CD14-positive monocyte (primary cell): ENCODE results near the gene CABCOCO1. TPM values are rescaled to one million over a fixed set of nuclear protein-coding genes. Genes with fewer than 3 reads are reported as not detected.
A peak's percentile ranks its signal among the peaks of the same experiment; 100 is the strongest.

ENCODE experiments used
- DNase-seq, 3 donors: peaks; one replicate each; pipeline ENCODE4 v3.0.0-alpha.2; 2011 to 2022
- H2AFZ ChIP-seq: 2 replicates; pipeline ENCODE4 v1.6.0; 2012; ENCODE audit warnings: mild to moderate bottlenecking, low read depth, low read length, inconsistent platforms; ENCODE audit not compliant: insufficient read depth, poor library complexity, severe bottlenecking
- H3K27ac ChIP-seq, 2 donors: 1 replicate in 1 of 2; 2 replicates in 1 of 2; pipeline ENCODE4 v1.5.1; 2012 to 2013; ENCODE audit warnings: low read length in 2 of 2, control low read depth in 1 of 2, inconsistent platforms in 1 of 2, low read depth in 1 of 2, mild to moderate bottlenecking in 1 of 2
- H3K27me3 ChIP-seq, 2 donors: one replicate each; pipeline versions ENCODE4 v1.6.0 to v1.6.1; 2011 to 2013; ENCODE audit warnings: low read length in 2 of 2; ENCODE audit not compliant: control insufficient read depth in 2 of 2, insufficient read depth in 2 of 2
- H3K36me3 ChIP-seq, 2 donors: replicated peaks in 1 of 2; 1 replicate in 1 of 2; 2 replicates in 1 of 2; pipeline versions ENCODE4 v1.5.1 to v1.6.1; 2012 to 2013; ENCODE audit warnings: low read length in 2 of 2, control low read depth in 1 of 2, inconsistent platforms in 1 of 2, mild to moderate bottlenecking in 1 of 2; ENCODE audit not compliant: insufficient read depth in 2 of 2, control insufficient read depth in 1 of 2
- H3K4me1 ChIP-seq, 2 donors: 1 replicate in 1 of 2; 2 replicates in 1 of 2; pipeline versions ENCODE4 v1.5.1 to v1.6.1; 2012 to 2013; ENCODE audit warnings: low read length in 2 of 2, control low read depth in 1 of 2, inconsistent platforms in 1 of 2, mild to moderate bottlenecking in 1 of 2, moderate library complexity in 1 of 2; ENCODE audit not compliant: insufficient read depth in 2 of 2, control insufficient read depth in 1 of 2
- H3K4me2 ChIP-seq: replicated peaks from 2 replicates; pipeline ENCODE3; 2012; ENCODE audit warnings: low read length, moderate library complexity, mild to moderate bottlenecking; ENCODE audit not compliant: poor library complexity, severe bottlenecking; ENCODE audit errors: extremely low read depth
- H3K4me3 ChIP-seq, 3 experiments: fragments of 200-600 bp in 1 of 3; sonication (generic) in 1 of 3; replicated peaks in 1 of 3; 1 replicate in 2 of 3; 2 replicates in 1 of 3; pipeline ENCODE4 v1.5.1; 2011 to 2013; ENCODE audit warnings: low read length in 3 of 3, mild to moderate bottlenecking in 3 of 3, control low read depth in 2 of 3, low read depth in 2 of 3, inconsistent platforms in 1 of 3, moderate library complexity in 1 of 3
- H3K79me2 ChIP-seq: 2 replicates; pipeline ENCODE4 v1.6.0; 2012; ENCODE audit warnings: mild to moderate bottlenecking, control low read depth, inconsistent platforms, low read length, moderate library complexity; ENCODE audit not compliant: insufficient read depth
- H3K9ac ChIP-seq: 2 replicates; pipeline ENCODE4 v1.6.0; 2017; ENCODE audit warnings: low read length, mild to moderate bottlenecking; ENCODE audit not compliant: insufficient read depth, poor library complexity, severe bottlenecking
- H3K9me3 ChIP-seq, 2 donors: replicated peaks in 1 of 2; 1 replicate in 1 of 2; 2 replicates in 1 of 2; pipeline versions ENCODE4 v1.5.1 to v1.6.1; 2012 to 2013; ENCODE audit warnings: low read length in 2 of 2, control low read depth in 1 of 2; ENCODE audit not compliant: control insufficient read depth in 1 of 2, insufficient read depth in 1 of 2
- H4K20me1 ChIP-seq: 2 replicates; pipeline ENCODE4 v1.6.0; 2012; ENCODE audit warnings: mild to moderate bottlenecking, low read length, control low read depth, moderate library complexity; ENCODE audit not compliant: insufficient read depth
- H3K27ac Mint-ChIP-seq, 7 donors: one replicate each; pipeline ENCODE4 v1.8.0; 2020; ENCODE audit warnings: mild to moderate bottlenecking in 7 of 7, mixed read lengths in 7 of 7, moderate library complexity in 6 of 7, inconsistent platforms in 2 of 7
- H3K27me3 Mint-ChIP-seq, 3 donors: one replicate each; pipeline ENCODE4 v1.8.0; 2021 to 2022; ENCODE audit warnings: low read depth in 3 of 3, mild to moderate bottlenecking in 3 of 3, mixed read lengths in 3 of 3, moderate library complexity in 3 of 3, inconsistent platforms in 1 of 3
- H3K36me3 Mint-ChIP-seq, 2 donors: one replicate each; pipeline ENCODE4 v1.8.0; 2020; ENCODE audit warnings: mixed read lengths in 2 of 2, inconsistent platforms in 1 of 2, mild to moderate bottlenecking in 1 of 2
- H3K4me1 Mint-ChIP-seq: one replicate; pipeline ENCODE4 v1.8.0; 2020; ENCODE audit warnings: mild to moderate bottlenecking, mixed read lengths
- H3K4me3 Mint-ChIP-seq, 2 donors: one replicate each; pipeline ENCODE4 v1.8.0; 2020; ENCODE audit warnings: mild to moderate bottlenecking in 2 of 2, mixed read lengths in 2 of 2, moderate library complexity in 1 of 2
- H3K9me3 Mint-ChIP-seq, 7 donors: one replicate each; pipeline ENCODE4 v1.8.0; 2020 to 2022; ENCODE audit warnings: mixed read lengths in 7 of 7, mild to moderate bottlenecking in 6 of 7, moderate library complexity in 6 of 7, inconsistent platforms in 2 of 7
- CTCF ChIP-seq: fragments of 200-600 bp; IDR thresholded peaks from one replicate; pipeline ENCODE4 v1.8.0; 2022; ENCODE audit warnings: antibody characterized with exemption, mild to moderate bottlenecking
- WGBS: methylation state at CpG from one replicate; pipeline ENCODE4 v1.1.5; 2013; ENCODE audit warnings: missing lambda C conversion rate; ENCODE audit not compliant: insufficient coverage; 5-methylcytosine and 5-hydroxymethylcytosine counted together
- intact Hi-C, 2 donors: fragments of 100-400 bp; cut with micrococcal nuclease; formaldehyde crosslinking; loops; one replicate each; pipeline versions ENCODE4 v1.15.0 to v1.15.1; 2023
- polyA plus RNA-seq, 3 donors: library from polyadenylated mRNA; depleted of rRNA in 1 of 3; unstranded in 2 of 3; stranded (reverse) in 1 of 3; fragments of 300-500 nt in 2 of 3; fragments of >200 nt in 1 of 3; fragmentation: Illumina TruSeq in 2 of 3; gene quantifications; 1 replicate in 2 of 3; 2 replicates in 1 of 3; pipeline ENCODE4 v1.2.3, GENCODE V29; 2012 to 2021

The CABCOCO1 gene
- polyA plus RNA-seq, 3 donors: not detected

- intact Hi-C loops: no loop called here
- TF ChIP-seq CTCF: no peak
- Mint-ChIP-seq H3K27ac (peak overlapping the region in 1 of 7 donors; percentile 9), H3K4me1 (no peaks in the 10 kb centered on the region), H3K4me3 (no peak overlapping the region), H3K36me3 (no peaks in the 10 kb centered on the region), H3K9me3 (peaks cover 0 to 2% (median 0%) of the 10 kb centered on the region in 7 donors), H3K27me3 (peaks cover 0 to 2% (median 0%) of the 10 kb centered on the region in 3 donors)
- Histone ChIP-seq H3K79me2 (no peaks in the 10 kb centered on the region), H3K27ac (no peak overlapping the region), H4K20me1 (no peaks in the 10 kb centered on the region), H3K4me2 (no peak overlapping the region), H3K4me1 (no peaks in the 10 kb centered on the region), H3K9ac (no peak overlapping the region), H3K36me3 (no peaks in the 10 kb centered on the region), H3K9me3 (no peaks in the 10 kb centered on the region), H3K4me3 (no peak overlapping the region), H3K27me3 (no peaks in the 10 kb centered on the region), H2AFZ (no peak overlapping the region)
- WGBS: 100% methylated on average over 3 of the region's 3 CpGs
- no peak for DNase-seq
Observed at GRCh38 chr10:61795551-61795950, 132.8 kb downstream of the CABCOCO1 start.

GRCh38 chr10:61796785-61797184, 134.1 kb downstream of the CABCOCO1 start:
- no CpG with 5 or more reads among the region's 1 CpG for WGBS
- no peaks in the 10 kb centered on the region for H3K79me2 ChIP-seq
- no peak overlapping the region for H3K9ac ChIP-seq
- Mint-ChIP-seq H3K9me3 (peaks cover 0 to 2% (median 0%) of the 10 kb centered on the region in 7 donors), H3K36me3 (no peaks in the 10 kb centered on the region), H3K27me3 (peaks cover 0 to 2% (median 0%) of the 10 kb centered on the region in 3 donors), H3K4me3 (no peak overlapping the region), H3K4me1 (no peaks in the 10 kb centered on the region), H3K27ac (no peak overlapping the region)
- H3K27me3 ChIP-seq: no peaks in the 10 kb centered on the region
- H3K4me1 ChIP-seq: no peaks in the 10 kb centered on the region
- intact Hi-C loops: no loop called here
- H3K9me3 ChIP-seq: no peaks in the 10 kb centered on the region
- H3K4me2 ChIP-seq: no peak overlapping the region
- no peak overlapping the region for H3K27ac ChIP-seq
- H3K36me3 ChIP-seq: no peaks in the 10 kb centered on the region
- H2AFZ ChIP-seq: no peak overlapping the region
- no peak overlapping the region for H3K4me3 ChIP-seq
- H4K20me1 ChIP-seq: no peaks in the 10 kb centered on the region
- no peak for TF ChIP-seq CTCF
- no peak for DNase-seq
